ENCODE data around the gene SERPINE1. TPM values are rescaled to one million over a fixed set of nuclear protein-coding genes. Genes with fewer than 3 reads are reported as not detected.

The SERPINE1 gene
- total RNA-seq, 4 donors from 2014 or later = 4.8 to 9.4 (median 8.9) TPM

- H3K4me3 ChIP-seq (ENCODE audit: low read depth, poor library complexity, severe bottlenecking) = no peak overlapping the region
- TF ChIP-seq CTCF (IDR thresholded peaks at IDR 0.05) (no peak), POLR2A (IDR thresholded peaks at IDR 0.05) (no peak)
- 1% methylated on average over 36 to 52 of the region's 79 CpGs for WGBS, 2 donors
- no peak for DNase-seq (ENCODE audit: low spot score in 2 of 2)
- intact Hi-C loops (cut with DNase I; ENCODE audit: low total_unique reads) = no loop called here
These were observed 45.3 kb downstream of the SERPINE1 start for GRCh38 chr7:101172005-101172853.

GRCh38 chr7:101172854-101173751 lies 46.2 kb downstream of the SERPINE1 start:
- DNase-seq (ENCODE audit: low spot score in 2 of 2) = no peak
- TF ChIP-seq POLR2A (IDR thresholded peaks at IDR 0.05) (no peak), CTCF (IDR thresholded peaks at IDR 0.05) (no peak)
- no peak overlapping the region for H3K4me3 ChIP-seq (ENCODE audit: low read depth, poor library complexity, severe bottlenecking)
- intact Hi-C loops (cut with DNase I; ENCODE audit: low total_unique reads) = no loop called here
- WGBS, 2 donors = 1 to 2% methylated on average over 48 to 53 of the region's 53 CpGs

- no peak for DNase-seq (ENCODE audit: low spot score in 2 of 2)
- no peak overlapping the region for H3K4me3 ChIP-seq (ENCODE audit: low read depth, poor library complexity, severe bottlenecking)
- TF ChIP-seq POLR2A (IDR thresholded peaks at IDR 0.05) (no peak), CTCF (IDR thresholded peaks at IDR 0.05) (no peak)
- intact Hi-C loops (cut with DNase I; ENCODE audit: low total_unique reads) = no loop called here
- 6 to 9% methylated on average over 16 of the region's 16 CpGs for WGBS, 2 donors
These were observed 46.9 kb downstream of the SERPINE1 start for GRCh38 chr7:101173752-101174244.

GRCh38 chr7:101174322-101174854 lies 47.5 kb downstream of the SERPINE1 start:
- H3K4me3 ChIP-seq (ENCODE audit: low read depth, poor library complexity, severe bottlenecking) = no peak overlapping the region
- no peak for TF ChIP-seq POLR2A (IDR thresholded peaks at IDR 0.05)
- DNase-seq (ENCODE audit: low spot score in 2 of 2) = no peak
- WGBS, 2 donors = 3 to 9% methylated on average over 13 to 26 of the region's 28 CpGs
- intact Hi-C loops (cut with DNase I; ENCODE audit: low total_unique reads) = no loop called here

- H3K4me3 ChIP-seq (ENCODE audit: low read depth, poor library complexity, severe bottlenecking) = no peak overlapping the region
- intact Hi-C loops (cut with DNase I; ENCODE audit: low total_unique reads) = no loop called here
- no peak for DNase-seq (ENCODE audit: low spot score in 2 of 2)
- TF ChIP-seq POLR2A (IDR thresholded peaks at IDR 0.05) (no peak), CTCF (IDR thresholded peaks at IDR 0.05) (no peak)
- WGBS, 2 donors = 45% methylated on average over 3 of the region's 3 CpGs
These were observed 48.8 kb downstream of the SERPINE1 start for GRCh38 chr7:101175664-101176063.

- intact Hi-C loops (cut with DNase I; ENCODE audit: low total_unique reads) = no loop called here
- 61 to 79% methylated on average over 2 of the region's 2 CpGs for WGBS, 2 donors
- DNase-seq (ENCODE audit: low spot score in 2 of 2) = no peak
- no peak overlapping the region for H3K4me3 ChIP-seq (ENCODE audit: low read depth, poor library complexity, severe bottlenecking)
- no peak for TF ChIP-seq CTCF (IDR thresholded peaks at IDR 0.05)
These were observed 50.7 kb downstream of the SERPINE1 start for GRCh38 chr7:101177644-101178043.

Measured in lower leg skin (tissue), 4 donors.